IMR-90 (cell line): ENCODE results near the gene CYP1A2.

Experiments
- CHD1 ChIP-seq: IDR thresholded peaks from 2 replicates; pipeline ENCODE4 v1.6.1; 2012; ENCODE audit warnings: low read depth, low read length, improper control_type of control experiment
- POLR2A ChIP-seq: IDR thresholded peaks from 2 replicates; pipeline ENCODE4 v1.6.1; 2012; ENCODE audit warnings: mild to moderate bottlenecking, low read depth, low read length

DNA sequence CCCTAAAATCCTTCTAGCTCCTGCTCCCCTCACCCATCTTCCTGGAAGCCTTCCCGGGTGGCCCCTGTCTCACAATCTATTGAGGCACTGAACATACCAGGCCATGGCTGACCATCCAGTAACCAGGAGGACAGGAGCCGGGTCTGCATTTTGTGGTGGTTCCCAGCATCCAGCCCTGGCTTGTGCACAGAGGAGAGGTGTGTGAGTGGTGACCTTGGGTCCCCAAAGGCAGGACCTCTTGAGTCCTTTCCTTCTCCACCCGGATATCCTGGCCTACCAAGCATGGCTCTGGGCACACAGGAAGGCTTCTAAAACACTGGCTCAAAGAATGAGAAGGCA lies 41.1 kb downstream of the CYP1A2 start:
- TF ChIP-seq CHD1 (no peak), POLR2A (no peak)
